GM19023 (cell line): ENCODE measurements around the gene HMCN2.

Experiments
- ATAC-seq: cut with Tn5 transposase; IDR thresholded peaks from one replicate; pipeline ENCODE4 v1.9.1; 2021; ENCODE audit warnings: mild to moderate bottlenecking, moderate library complexity; ENCODE audit not compliant: unreplicated experiment

Gene HMCN2

GRCh38 chr9:130305381-130305780, 39.8 kb downstream of the HMCN2 start:
- ATAC-seq: no peak

GRCh38 chr9:130306823-130307666, 41.5 kb downstream of the HMCN2 start:
- ATAC-seq: no peak

- ATAC-seq: no peak
Measured at GRCh38 chr9:130307667-130307943, 42.0 kb downstream of the HMCN2 start.

- no peak for ATAC-seq
Measured at GRCh38 chr9:130308081-130308571, 42.6 kb downstream of the HMCN2 start.

GRCh38 chr9:130309689-130310455, 44.3 kb downstream of the HMCN2 start:
- ATAC-seq: no peak

GRCh38 chr9:130310456-130310855, 44.9 kb downstream of the HMCN2 start:
- ATAC-seq: no peak

DNA sequence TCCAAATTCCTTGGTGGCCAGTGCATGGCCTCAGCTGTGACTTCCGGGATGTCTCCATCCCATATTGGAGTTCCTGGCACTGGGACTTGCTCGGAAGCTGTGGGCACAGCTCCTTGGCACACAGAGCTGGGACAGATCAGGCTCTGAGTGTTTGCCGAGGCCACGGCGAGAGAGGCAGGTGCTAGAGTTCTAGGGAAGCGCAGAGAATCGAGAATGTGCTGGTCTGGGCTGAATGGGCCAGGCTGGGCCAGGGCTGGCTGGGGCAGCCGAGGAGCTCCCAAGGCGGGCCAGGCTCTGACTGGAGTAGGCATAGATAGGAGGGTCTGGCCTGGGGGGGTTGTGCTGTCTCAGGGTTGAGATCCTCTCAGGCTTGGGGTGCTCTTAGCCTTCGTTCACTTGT, 45.4 kb downstream of the HMCN2 start:
- no peak for ATAC-seq

DNA sequence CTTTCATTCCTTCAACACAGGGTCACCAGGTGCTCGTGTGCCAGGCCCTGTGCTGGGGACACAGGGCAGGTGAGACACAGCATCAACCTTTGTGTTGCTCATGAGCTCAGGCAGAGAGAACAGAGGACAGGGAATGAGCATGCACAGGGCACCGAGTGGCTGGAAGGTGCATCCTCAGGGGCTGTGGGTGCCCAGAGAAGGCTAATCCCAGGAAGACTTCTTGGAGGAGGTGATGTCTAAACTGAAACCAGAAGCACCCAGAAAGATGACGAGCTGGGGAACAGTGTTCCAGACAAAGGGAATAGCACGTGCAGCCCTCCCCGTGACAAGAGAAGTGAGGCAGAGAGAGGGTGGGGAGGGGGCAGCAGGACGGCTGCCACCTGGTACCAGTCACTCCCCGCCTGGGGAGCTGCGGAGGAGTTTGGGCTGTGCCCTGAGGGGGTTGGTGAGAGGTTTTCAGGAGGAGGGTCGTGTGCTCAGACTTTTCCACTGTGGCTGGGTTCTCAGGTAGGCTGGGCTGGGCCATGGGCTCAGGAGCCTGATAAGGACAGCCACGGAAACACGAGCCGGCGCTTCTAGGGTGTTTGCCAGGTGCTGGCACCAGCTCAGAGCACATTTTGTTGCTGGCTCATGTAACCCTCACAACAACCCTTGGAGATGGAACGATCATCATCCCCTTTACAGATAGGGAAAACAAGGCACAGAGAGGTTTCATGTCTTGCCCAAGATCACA, 46.0 kb downstream of the HMCN2 start:
- no peak for ATAC-seq

- ATAC-seq: no peak
Measured at GRCh38 chr9:130313103-130313858, 47.7 kb downstream of the HMCN2 start.

DNA sequence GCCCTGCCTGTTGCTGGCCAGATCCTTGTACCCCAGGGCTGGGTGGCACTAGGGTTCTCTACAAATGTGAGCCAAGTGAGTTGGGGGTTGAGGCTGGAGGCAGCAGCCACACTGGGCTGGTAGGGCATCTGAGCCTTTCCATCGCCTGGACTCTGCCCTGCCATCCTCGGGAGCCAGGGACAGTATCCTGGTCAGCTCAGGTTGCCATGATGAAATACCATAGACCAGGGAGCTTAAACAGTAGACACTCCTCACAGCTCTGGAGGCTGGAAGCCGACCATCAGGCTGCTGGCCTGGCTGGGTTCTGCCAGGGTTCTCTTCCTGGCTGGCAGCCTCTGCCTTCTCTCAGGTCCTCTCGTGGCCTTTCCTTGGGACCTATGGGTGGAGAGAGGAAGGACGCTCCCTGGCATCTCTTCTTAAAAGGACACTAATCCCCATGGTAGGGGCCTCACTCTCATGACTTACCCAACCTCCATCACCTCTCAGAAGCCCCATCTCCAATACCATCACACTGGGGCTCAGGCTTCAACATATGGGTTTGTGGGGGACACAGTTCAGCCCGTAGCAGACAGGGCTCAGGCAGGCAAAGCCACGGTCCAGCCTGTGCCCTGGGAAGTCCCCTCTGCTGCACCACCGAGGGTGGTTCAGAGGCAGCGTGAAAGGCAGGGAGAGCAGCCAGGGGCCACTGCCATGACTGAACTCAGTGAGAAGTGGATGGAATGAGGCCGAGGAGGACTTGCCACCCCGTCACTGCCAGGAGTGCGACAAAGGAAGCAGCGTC, 50.1 kb downstream of the HMCN2 start:
- no peak for ATAC-seq

DNA sequence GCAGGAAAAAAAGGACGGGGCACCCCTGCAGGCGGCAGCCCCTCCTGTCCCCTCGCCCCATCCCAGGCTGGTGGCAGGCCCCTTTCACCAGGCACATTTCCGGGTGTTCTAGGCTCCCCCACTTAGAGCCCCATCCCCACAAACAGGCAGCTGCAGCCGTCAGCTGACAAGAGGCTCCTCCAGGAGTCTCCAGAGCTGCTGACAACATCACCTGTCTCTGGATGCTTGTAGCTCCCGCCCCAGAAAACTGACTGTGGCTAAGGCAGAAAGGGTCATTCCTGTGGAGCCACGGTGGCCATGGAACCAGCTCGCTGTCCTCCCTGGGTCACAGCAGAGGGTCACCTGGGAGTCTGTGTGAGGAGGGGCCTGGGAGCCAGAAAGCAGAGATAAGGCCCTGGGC, 50.9 kb downstream of the HMCN2 start:
- no peak for ATAC-seq

GRCh38 chr9:130319300-130319699, 53.7 kb downstream of the HMCN2 start:
- ATAC-seq: no peak

DNA sequence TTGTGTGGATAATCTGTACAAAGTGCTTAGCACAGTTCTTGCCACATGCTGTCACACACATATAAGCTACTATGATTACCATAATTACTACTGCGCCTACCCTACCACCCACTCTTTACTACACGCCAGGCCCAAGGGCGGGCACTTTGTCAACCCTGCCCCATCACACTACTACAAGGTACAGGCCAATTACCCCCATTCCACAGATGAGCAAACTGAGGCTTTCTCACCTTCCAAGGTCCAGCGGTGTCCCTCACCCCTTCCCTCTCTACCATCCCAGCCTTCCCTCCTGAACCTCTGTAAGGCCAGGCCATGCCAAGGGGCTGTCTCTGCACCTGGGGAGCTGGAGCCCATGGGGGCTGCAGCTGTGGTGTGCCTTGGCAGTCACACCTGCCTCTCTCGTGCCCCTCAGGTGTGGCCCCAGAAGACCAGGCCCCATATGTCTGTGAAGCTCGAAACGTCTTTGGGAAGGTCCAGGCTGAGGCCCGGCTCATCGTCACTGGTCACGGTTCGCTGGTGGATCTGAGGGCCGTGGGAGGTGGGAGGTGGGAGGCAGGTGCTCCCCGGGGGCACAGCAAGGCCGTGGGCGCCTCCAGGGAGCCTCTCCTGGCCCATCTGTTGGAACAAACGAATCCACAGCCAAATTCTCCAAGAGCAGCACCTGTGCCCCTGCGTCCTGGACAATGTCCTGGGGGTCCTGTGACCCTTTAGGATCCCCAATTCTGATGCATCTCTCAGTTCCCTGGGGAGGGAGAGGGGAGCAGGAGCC, 54.6 kb downstream of the HMCN2 start:
- no peak for ATAC-seq

DNA sequence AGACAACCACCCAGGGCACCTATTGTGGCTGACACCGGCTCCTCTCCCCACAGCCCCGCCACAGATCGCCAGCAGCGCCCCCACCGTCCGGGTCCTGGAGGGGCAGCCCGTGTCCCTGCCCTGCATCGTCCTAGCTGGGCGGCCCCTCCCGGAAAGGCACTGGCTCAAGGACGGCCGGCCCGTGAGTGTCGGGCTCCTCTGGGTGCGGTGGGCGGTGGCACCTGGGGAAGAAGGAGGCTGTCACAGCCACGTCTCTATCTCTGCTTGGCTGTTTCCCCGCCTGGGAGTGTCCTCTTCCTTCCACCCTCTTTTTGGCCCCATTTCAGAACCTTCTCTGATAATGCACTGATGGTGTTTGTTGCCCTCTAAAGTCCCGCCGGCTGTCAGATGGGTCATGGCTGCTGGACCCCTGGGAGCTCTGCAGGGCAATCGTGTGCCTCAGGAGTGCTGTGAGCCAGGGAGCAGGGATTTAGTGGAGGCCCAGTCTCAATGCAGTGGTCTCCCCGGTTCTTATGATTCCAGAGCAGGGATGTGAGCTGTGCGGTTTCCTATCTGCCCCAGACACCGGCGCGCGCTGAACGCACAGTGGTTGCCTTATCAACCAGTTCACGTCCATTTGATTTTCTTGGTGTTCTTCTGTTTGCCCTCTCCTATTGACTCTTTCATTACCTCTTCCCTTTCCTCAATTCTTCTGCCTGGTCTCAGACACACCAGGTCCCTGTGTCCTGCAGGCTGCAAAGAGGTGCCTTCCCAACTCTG, 55.3 kb downstream of the HMCN2 start:
- ATAC-seq: no peak

- no peak for ATAC-seq
Measured at GRCh38 chr9:130321539-130321938, 56.0 kb downstream of the HMCN2 start.

- ATAC-seq: no peak
Measured at GRCh38 chr9:130323051-130323745, 57.6 kb downstream of the HMCN2 start.

GRCh38 chr9:130325921-130326320, 60.4 kb downstream of the HMCN2 start:
- no peak for ATAC-seq
